ENCODE results near the gene PGLYRP3. TPM values are rescaled to one million over a fixed set of nuclear protein-coding genes. Genes with fewer than 3 reads are reported as not detected.
A peak's percentile ranks its signal among the peaks of the same experiment; 100 is the strongest.

PGLYRP3 gene
- total and polyA plus RNA-seq, 9 of the 15 experiments (the other 6 are each of a cell fraction or from before 2014, with no cell fraction given): not detected

- TF ChIP-seq ZNF561 (CRISPR knock-in tag; conservative IDR thresholded peaks at IDR 0.05) (no peak), ARID3A (IDR thresholded peaks at IDR 0.05; ENCODE audit: borderline replicate concordance, low read depth, low read length) (no peak), CREM (IDR thresholded peaks at IDR 0.05; ENCODE audit: low read depth) (peak; percentile 24; the same call in 1 of the 2 replicates), HNRNPL (IDR thresholded peaks at IDR 0.05; ENCODE audit: low read depth, low read length) (no peak), RREB1 (CRISPR knock-in tag; IDR thresholded peaks at IDR 0.05) (no peak), ERF (CRISPR knock-in tag; IDR thresholded peaks at IDR 0.05) (no peak), CBX3 (IDR thresholded peaks at IDR 0.05; ENCODE audit: borderline replicate concordance in 1 of 2, low read length in 2 of 2) (no peak), NCOA6 (IDR thresholded peaks at IDR 0.05) (no peak), EP300 (IDR thresholded peaks at IDR 0.05; ENCODE audit: low read length) (no peak), SRSF3 (IDR thresholded peaks at IDR 0.05; ENCODE audit: insufficient read depth, low read length) (no peak), ZNF75A (CRISPR knock-in tag; IDR thresholded peaks at IDR 0.05) (no peak), ZNF408 (CRISPR knock-in tag; IDR thresholded peaks at IDR 0.05; ENCODE audit: low read depth) (no peak), ZNF140 (CRISPR knock-in tag; IDR thresholded peaks at IDR 0.05) (no peak), RNF2 (IDR thresholded peaks at IDR 0.05) (no peak), RAD21 (CRISPR knock-in tag; conservative IDR thresholded peaks at IDR 0.05 in 1 of 2, IDR thresholded peaks at IDR 0.05 in 1 of 2) (peak; percentile 78 to 86), TAL1 (IDR thresholded peaks at IDR 0.05) (no peak), SMC3 (conservative IDR thresholded peaks at IDR 0.05; ENCODE audit: insufficient read depth, low read depth, low read length) (peak; percentile 82), ZNF518B (CRISPR knock-in tag; IDR thresholded peaks at IDR 0.05) (no peak), FOXP1 (CRISPR knock-in tag; IDR thresholded peaks at IDR 0.05) (no peak), EZH2 (IDR thresholded peaks at IDR 0.05; ENCODE audit: borderline replicate concordance, low read depth, low read length) (no peak)
Observed at GRCh38 chr1:153352523-153352922, 39.8 kb upstream of the PGLYRP3 start (continued).

All from K562 (cell line).